8988T (cell line): Measurements from ENCODE around the gene SAMD4B.
"Not testable (repeated sequence)": the region's sequence is repeated elsewhere in the genome, so short reads cannot be mapped to it uniquely, and the experiment has no call there.

Experiments used
- DNase-seq: peaks from one replicate; pipeline ENCODE4 v3.0.0; 2011

The SAMD4B gene

GRCh38 chr19:39372047-39372802, 30.0 kb downstream of the SAMD4B start:
- DNase-seq: no peak

GRCh38 chr19:39372941-39373340, 30.7 kb downstream of the SAMD4B start:
- no peak for DNase-seq

- no peak for DNase-seq
Measured at GRCh38 chr19:39375929-39376328, 33.7 kb downstream of the SAMD4B start.

GRCh38 chr19:39377373-39378362, 35.4 kb downstream of the SAMD4B start:
- no peak for DNase-seq

GRCh38 chr19:39379366-39379765, 37.1 kb downstream of the SAMD4B start:
- not testable (repeated sequence) for DNase-seq

GRCh38 chr19:39379865-39380396, 37.7 kb downstream of the SAMD4B start:
- no peak for DNase-seq

- no peak for DNase-seq
Measured at GRCh38 chr19:39380521-39381502, 38.6 kb downstream of the SAMD4B start.

GRCh38 chr19:39381910-39382611, 39.8 kb downstream of the SAMD4B start:
- DNase-seq: no peak

- DNase-seq: no peak
Measured at GRCh38 chr19:39382991-39383828, 41.0 kb downstream of the SAMD4B start.

GRCh38 chr19:39384839-39385568, 42.8 kb downstream of the SAMD4B start:
- DNase-seq: no peak

GRCh38 chr19:39385629-39386411, 43.6 kb downstream of the SAMD4B start:
- DNase-seq: no peak

- no peak for DNase-seq
Measured at GRCh38 chr19:39386557-39386956, 44.3 kb downstream of the SAMD4B start.

- no peak for DNase-seq
Measured at GRCh38 chr19:39388657-39389056, 46.4 kb downstream of the SAMD4B start.

- no peak for DNase-seq
Measured at GRCh38 chr19:39389631-39390414, 47.6 kb downstream of the SAMD4B start.

GRCh38 chr19:39390451-39390750, 48.2 kb downstream of the SAMD4B start:
- DNase-seq: no peak

- peak; percentile 100 for DNase-seq
Measured at GRCh38 chr19:39390751-39391437, 48.7 kb downstream of the SAMD4B start, which contains the start of the genes MED29 and PAF1. MED29 (plus strand) TSS chr19:39391378; CDS start chr19:39391423, 45 bp downstream. PAF1 (minus strand) TSS chr19:39391106; CDS start chr19:39390864, 242 bp downstream.
